ENCODE data around the gene LYZL2. TPM values are rescaled to one million over a fixed set of nuclear protein-coding genes. Genes with fewer than 3 reads are reported as not detected.
"Not testable (repeated sequence)": the region's sequence is repeated elsewhere in the genome, so short reads cannot be mapped to it uniquely, and the experiment has no call there.

Gene LYZL2
- total RNA-seq, 1 donor from 2014 or later: not detected

DNA sequence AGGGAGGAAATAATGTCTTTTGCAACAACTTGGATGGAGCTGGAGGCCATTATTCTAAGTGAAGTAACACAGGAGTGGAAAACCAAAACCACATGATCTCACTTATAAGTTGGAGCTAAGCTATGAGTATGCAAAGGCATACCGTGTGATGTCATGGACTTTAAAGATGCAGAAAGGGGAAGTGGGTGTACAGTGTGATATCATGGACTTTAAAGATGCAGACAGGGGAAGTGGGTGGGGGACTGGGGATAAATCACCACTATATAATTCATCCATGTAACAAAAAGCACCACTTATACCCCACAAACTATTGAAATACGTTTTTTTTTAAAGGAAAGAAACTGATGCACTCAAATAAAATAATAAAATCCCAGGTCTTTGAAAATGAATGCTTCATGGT is 29.5 kb downstream of the LYZL2 start:
- TF ChIP-seq, protein P1, sequence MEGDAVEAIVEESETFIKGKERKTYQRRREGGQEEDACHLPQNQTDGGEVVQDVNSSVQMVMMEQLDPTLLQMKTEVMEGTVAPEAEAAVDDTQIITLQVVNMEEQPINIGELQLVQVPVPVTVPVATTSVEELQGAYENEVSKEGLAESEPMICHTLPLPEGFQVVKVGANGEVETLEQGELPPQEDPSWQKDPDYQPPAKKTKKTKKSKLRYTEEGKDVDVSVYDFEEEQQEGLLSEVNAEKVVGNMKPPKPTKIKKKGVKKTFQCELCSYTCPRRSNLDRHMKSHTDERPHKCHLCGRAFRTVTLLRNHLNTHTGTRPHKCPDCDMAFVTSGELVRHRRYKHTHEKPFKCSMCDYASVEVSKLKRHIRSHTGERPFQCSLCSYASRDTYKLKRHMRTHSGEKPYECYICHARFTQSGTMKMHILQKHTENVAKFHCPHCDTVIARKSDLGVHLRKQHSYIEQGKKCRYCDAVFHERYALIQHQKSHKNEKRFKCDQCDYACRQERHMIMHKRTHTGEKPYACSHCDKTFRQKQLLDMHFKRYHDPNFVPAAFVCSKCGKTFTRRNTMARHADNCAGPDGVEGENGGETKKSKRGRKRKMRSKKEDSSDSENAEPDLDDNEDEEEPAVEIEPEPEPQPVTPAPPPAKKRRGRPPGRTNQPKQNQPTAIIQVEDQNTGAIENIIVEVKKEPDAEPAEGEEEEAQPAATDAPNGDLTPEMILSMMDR (IDR thresholded peaks at IDR 0.05; ENCODE audit: insufficient read depth, low read length, severe bottlenecking): no peak
- FAIRE-seq (no peak), DNase-seq (ENCODE audit: low read depth) (no peak)
- no peaks in the 10 kb centered on the region for H3K27me3 ChIP-seq (ENCODE audit: control insufficient read depth, insufficient read depth, low read length)
- no peaks in the 10 kb centered on the region for H3K36me3 ChIP-seq (ENCODE audit: control insufficient read depth, insufficient read depth, low read length)
- H3K4me3 ChIP-seq (ENCODE audit: low read depth, low read length): no peak overlapping the region

DNA sequence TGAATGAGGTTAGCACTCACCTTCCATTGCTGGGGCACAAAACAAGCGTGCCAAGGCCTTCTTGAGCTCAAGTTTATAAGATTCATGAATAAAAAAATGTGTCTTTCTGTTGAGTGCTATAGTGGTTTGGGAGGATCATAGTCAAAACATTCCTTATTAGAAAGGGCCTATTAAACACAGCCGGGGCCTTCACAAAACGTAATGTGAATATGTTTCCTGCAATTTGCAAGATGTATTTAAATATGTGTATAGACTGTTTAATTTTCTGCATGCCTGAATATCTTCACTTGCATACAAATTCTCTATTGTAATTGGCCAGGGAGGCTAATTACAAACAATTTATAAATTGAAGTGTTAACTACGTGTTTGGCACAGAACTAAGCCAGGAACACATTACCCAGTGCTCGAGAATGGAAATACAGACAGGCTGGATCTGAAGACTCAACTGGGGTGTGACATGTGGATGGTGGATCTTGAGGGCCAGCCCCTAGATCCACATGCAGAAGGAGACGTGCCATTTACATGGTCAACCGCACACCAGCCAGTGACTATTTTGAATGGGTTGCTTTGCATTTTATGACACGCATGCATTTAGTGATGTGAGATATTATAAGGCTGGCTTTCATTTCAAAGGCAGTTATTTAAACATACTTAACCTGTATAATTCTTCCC is 31.3 kb downstream of the LYZL2 start:
- Histone ChIP-seq H3K27me3 (ENCODE audit: control insufficient read depth, insufficient read depth, low read length) (no peaks in the 10 kb centered on the region), H3K4me3 (ENCODE audit: low read depth, low read length) (no peak overlapping the region), H3K36me3 (ENCODE audit: control insufficient read depth, insufficient read depth, low read length) (no peaks in the 10 kb centered on the region)
- DNase-seq (ENCODE audit: low read depth): no peak
- no peak for FAIRE-seq
- TF ChIP-seq, protein P1 (IDR thresholded peaks at IDR 0.05; ENCODE audit: insufficient read depth, low read length, severe bottlenecking): no peak

DNA sequence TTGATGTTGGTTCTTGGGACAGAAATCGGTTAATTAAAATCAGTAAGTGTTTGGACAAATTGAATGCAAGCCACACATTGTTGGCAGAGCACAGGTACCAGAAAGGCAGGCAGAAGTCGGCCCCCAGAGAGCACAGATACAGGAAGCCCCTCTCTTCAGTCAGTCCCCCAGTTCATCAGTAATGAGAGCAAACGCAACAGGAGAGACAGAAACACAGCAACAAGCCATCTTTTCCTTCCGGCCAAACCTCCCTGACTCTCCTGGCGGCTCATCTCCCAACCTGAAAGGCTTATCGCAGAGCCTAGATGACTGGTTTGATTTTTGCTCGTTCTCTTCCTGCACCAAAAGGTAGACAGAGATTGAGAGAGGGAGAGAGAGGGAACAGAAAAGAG is 32.1 kb downstream of the LYZL2 start:
- not testable (repeated sequence) for H3K27me3 ChIP-seq (ENCODE audit: control insufficient read depth, insufficient read depth, low read length); DNase-seq (ENCODE audit: low read depth); H3K36me3 ChIP-seq (ENCODE audit: control insufficient read depth, insufficient read depth, low read length); H3K4me3 ChIP-seq (ENCODE audit: low read depth, low read length); FAIRE-seq

DNA sequence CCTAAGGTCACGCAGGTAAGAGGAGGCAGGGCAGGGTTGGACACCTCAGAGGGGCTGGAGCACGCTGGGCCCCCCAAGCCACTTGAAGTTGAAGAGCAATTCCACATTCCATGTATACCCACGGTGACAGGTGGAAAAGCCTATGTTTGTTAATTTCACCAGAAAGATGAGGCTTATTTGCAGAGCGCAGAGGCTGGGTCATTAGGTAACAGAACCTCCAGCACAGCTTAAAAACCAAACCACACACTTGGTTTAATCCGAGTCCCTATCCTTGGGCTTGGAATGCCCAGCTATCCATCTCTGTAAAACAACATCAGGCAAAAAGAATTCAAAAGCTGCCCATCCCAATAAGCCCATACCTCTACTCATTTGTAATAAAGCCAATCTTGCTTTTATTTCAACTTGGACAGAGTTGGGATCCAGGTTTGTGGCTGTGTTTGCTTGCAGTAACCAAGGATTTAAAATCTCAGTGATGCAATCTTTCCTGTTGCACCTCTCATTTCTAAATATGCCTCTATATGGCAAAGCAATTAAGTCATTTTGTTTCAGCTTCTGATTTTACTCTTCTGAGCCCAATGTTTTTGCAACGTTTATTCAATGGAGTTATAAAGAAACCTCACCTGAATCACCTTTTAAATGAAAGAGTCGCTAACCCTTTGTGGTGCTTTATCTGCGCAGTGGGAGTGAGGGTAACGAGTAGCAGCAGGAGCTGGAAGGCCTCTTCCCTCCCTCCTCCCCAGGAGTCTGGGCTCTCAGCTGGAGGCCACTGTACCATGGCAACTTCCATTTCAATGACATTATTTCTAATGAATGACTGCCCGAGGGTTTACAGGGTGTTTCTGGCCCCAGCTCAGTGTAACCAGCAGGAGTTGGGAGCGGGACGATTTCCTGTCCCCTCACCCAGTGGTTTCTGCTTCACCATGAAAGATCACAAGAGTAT is 32.8 kb downstream of the LYZL2 start:
- peak; percentile 50 for FAIRE-seq
- not testable (repeated sequence) for H3K36me3 ChIP-seq (ENCODE audit: control insufficient read depth, insufficient read depth, low read length); DNase-seq (ENCODE audit: low read depth); H3K4me3 ChIP-seq (ENCODE audit: low read depth, low read length); H3K27me3 ChIP-seq (ENCODE audit: control insufficient read depth, insufficient read depth, low read length)

DNA sequence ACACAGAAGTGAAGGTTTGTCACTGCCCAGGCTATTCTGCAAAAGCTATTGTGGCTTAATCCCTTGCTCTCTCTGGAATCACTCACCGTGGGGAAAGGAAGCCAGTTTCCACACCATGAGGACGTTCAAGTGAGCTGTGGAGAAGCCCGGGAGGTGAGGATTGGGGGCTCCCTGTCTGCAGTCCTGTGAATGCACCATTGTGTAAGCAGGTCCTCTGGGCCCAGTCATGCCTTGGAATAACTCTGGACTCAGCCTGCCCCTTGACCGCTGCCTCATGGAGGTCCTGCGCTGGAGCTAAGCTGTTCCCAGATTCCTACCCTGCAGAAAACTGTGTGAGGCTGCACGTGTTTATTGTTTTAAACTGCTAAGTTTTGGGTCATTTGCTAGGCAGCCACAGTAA is 33.5 kb downstream of the LYZL2 start:
- TF ChIP-seq, protein P1 (IDR thresholded peaks at IDR 0.05; ENCODE audit: insufficient read depth, low read length, severe bottlenecking): no peak
- FAIRE-seq (no peak), DNase-seq (ENCODE audit: low read depth) (no peak)
- Histone ChIP-seq H3K4me3 (ENCODE audit: low read depth, low read length) (no peak overlapping the region), H3K27me3 (ENCODE audit: control insufficient read depth, insufficient read depth, low read length) (no peaks in the 10 kb centered on the region), H3K36me3 (ENCODE audit: control insufficient read depth, insufficient read depth, low read length) (no peaks in the 10 kb centered on the region)

DNA sequence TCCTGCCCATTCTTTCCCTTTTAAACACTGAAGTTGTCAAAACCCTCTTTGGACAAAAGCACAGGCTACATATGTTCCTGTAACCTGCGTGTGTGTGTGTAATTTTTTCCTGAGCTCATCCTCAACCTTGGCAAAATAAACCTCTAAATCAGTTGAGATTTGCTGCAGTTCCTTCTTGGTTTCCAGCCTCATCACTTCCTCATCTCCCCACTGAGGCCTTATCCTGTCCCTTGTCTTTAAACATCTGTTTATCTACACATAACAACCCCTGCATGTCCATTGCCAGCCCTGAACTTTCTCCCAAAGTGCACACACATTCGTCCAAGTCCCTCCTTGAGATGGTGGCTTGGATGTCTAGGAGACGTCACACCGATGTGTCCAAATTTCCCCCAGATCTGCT is 35.5 kb downstream of the LYZL2 start:
- TF ChIP-seq, protein P1 (IDR thresholded peaks at IDR 0.05; ENCODE audit: insufficient read depth, low read length, severe bottlenecking): no peak
- DNase-seq (ENCODE audit: low read depth) (no peak), FAIRE-seq (no peak)
- H3K4me3 ChIP-seq (ENCODE audit: low read depth, low read length): no peak overlapping the region
- H3K27me3 ChIP-seq (ENCODE audit: control insufficient read depth, insufficient read depth, low read length): no peaks in the 10 kb centered on the region
- no peaks in the 10 kb centered on the region for H3K36me3 ChIP-seq (ENCODE audit: control insufficient read depth, insufficient read depth, low read length)

DNA sequence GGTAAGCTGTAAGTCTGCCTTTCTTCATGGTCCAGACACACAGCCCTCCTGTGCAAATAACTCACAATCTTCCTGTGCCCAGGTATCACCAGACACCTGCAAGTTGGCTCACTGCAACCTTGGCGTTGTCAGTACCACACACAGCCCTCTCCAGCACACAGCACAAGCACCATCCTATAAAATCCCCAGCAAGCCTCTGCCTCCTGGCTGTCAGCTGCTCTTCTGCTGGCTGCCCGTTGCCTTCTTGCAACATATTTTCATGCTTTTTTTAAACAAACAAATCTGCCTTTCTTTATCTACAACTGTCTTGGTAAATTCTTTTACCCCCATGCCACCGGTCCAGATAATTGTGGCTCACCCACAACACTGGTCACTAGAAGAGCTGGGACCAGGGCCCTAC is 36.8 kb downstream of the LYZL2 start:
- not testable (repeated sequence) for FAIRE-seq; DNase-seq (ENCODE audit: low read depth); H3K36me3 ChIP-seq (ENCODE audit: control insufficient read depth, insufficient read depth, low read length); H3K27me3 ChIP-seq (ENCODE audit: control insufficient read depth, insufficient read depth, low read length); H3K4me3 ChIP-seq (ENCODE audit: low read depth, low read length)
